Mesenchymal stem cell (in vitro differentiated cells and primary cell): Measurements from ENCODE around the gene BRICD5.

Experiments
- DNase-seq: peaks from one replicate; pipeline ENCODE4 v3.0.0-alpha.2; 2013
- H2AFZ ChIP-seq: one replicate; pipeline ENCODE4 v1.6.1; 2013; ENCODE audit warnings: low read depth, mild to moderate bottlenecking, control low read depth, inconsistent platforms, low read length, moderate library complexity
- H2AK5ac ChIP-seq: 2 replicates; pipeline ENCODE4 v1.6.1; 2013; ENCODE audit warnings: low read length, moderate library complexity, mild to moderate bottlenecking, inconsistent platforms; ENCODE audit not compliant: severe bottlenecking
- H2BK120ac ChIP-seq: one replicate; pipeline ENCODE4 v1.6.1; 2013; ENCODE audit warnings: low read depth, mild to moderate bottlenecking, inconsistent platforms, low read length, moderate library complexity
- H2BK12ac ChIP-seq, 2 experiments: one replicate each; pipeline ENCODE4 v1.6.1; 2013; ENCODE audit warnings: inconsistent platforms in 2 of 2, low read length in 2 of 2, mild to moderate bottlenecking in 2 of 2, moderate library complexity in 2 of 2, control low read depth in 1 of 2
- H2BK15ac ChIP-seq: one replicate; pipeline ENCODE4 v1.6.1; 2013; ENCODE audit warnings: mild to moderate bottlenecking, low read depth, inconsistent platforms; ENCODE audit not compliant: poor library complexity, severe bottlenecking
- H2BK5ac ChIP-seq: 2 replicates; pipeline ENCODE4 v1.6.1; 2013; ENCODE audit warnings: low read depth, mild to moderate bottlenecking, low read length, control low read depth, inconsistent platforms; ENCODE audit not compliant: poor library complexity, severe bottlenecking
- H3K14ac ChIP-seq, 2 experiments: one replicate each; pipeline ENCODE4 v1.6.1; 2013; ENCODE audit warnings: inconsistent platforms in 2 of 2, low read length in 2 of 2, control low read depth in 1 of 2, mild to moderate bottlenecking in 1 of 2, moderate library complexity in 1 of 2
- H3K18ac ChIP-seq, 2 experiments: one replicate each; pipeline ENCODE4 v1.6.1; 2013; ENCODE audit warnings: inconsistent platforms in 2 of 2, low read length in 2 of 2, control low read depth in 1 of 2, low read depth in 1 of 2, mild to moderate bottlenecking in 1 of 2
- H3K23ac ChIP-seq, 2 experiments: one replicate each; pipeline ENCODE4 v1.6.1; 2013; ENCODE audit warnings: inconsistent platforms in 2 of 2, low read length in 2 of 2, mild to moderate bottlenecking in 2 of 2, moderate library complexity in 2 of 2, control low read depth in 1 of 2
- H3K27ac ChIP-seq: 2 replicates; pipeline ENCODE4 v1.5.1; 2013; ENCODE audit warnings: mild to moderate bottlenecking, moderate library complexity, low read length, control low read depth, inconsistent platforms; ENCODE audit not compliant: poor library complexity, severe bottlenecking
- H3K27me3 ChIP-seq, 2 experiments: 2 replicates each; pipeline versions ENCODE4 v1.6.1 to v1.7.0; 2013; ENCODE audit warnings: low read length in 2 of 2, mild to moderate bottlenecking in 2 of 2, moderate library complexity in 2 of 2, control low read depth in 1 of 2, inconsistent platforms in 1 of 2; ENCODE audit not compliant: control insufficient read depth in 1 of 2, insufficient read depth in 1 of 2
- H3K36me3 ChIP-seq, 2 experiments: 2 replicates each; pipeline versions ENCODE4 v1.6.1 to v1.7.0; 2013; ENCODE audit warnings: low read length in 2 of 2, control low read depth in 1 of 2, inconsistent platforms in 1 of 2, low read depth in 1 of 2, mild to moderate bottlenecking in 1 of 2; ENCODE audit not compliant: insufficient read depth in 2 of 2, control insufficient read depth in 1 of 2
- H3K4ac ChIP-seq, 2 experiments: one replicate each; pipeline ENCODE4 v1.6.1; 2013; ENCODE audit warnings: inconsistent platforms in 2 of 2, low read length in 2 of 2, mild to moderate bottlenecking in 2 of 2, moderate library complexity in 2 of 2, control low read depth in 1 of 2, low read depth in 1 of 2
- H3K4me1 ChIP-seq: 2 replicates; pipeline ENCODE4 v1.6.1; 2013; ENCODE audit warnings: low read depth, low read length, control low read depth; ENCODE audit not compliant: control insufficient read depth, insufficient read depth
- H3K4me2 ChIP-seq: 2 replicates; pipeline ENCODE4 v1.6.1; 2013; ENCODE audit warnings: low read length, mild to moderate bottlenecking, inconsistent platforms; ENCODE audit not compliant: poor library complexity, severe bottlenecking
- H3K4me3 ChIP-seq, 2 experiments: 2 replicates each; pipeline versions ENCODE4 v1.5.1 to v1.7.0; 2013; ENCODE audit warnings: low read length in 2 of 2, mild to moderate bottlenecking in 2 of 2, control low read depth in 1 of 2, low read depth in 1 of 2; ENCODE audit not compliant: insufficient read depth in 1 of 2
- H3K79me1 ChIP-seq: replicated peaks from 2 replicates; pipeline ENCODE4 v1.6.1; 2013; ENCODE audit warnings: mild to moderate bottlenecking, control low read depth, low read length, inconsistent platforms; ENCODE audit not compliant: poor library complexity, severe bottlenecking
- H3K9ac ChIP-seq: 2 replicates; pipeline ENCODE4 v1.7.0; 2013; ENCODE audit warnings: mild to moderate bottlenecking, low read length, moderate library complexity
- H3K9me3 ChIP-seq: 2 replicates; pipeline ENCODE4 v1.7.0; 2013; ENCODE audit warnings: mild to moderate bottlenecking, low read length; ENCODE audit not compliant: control insufficient read depth
- H4K8ac ChIP-seq: one replicate; pipeline ENCODE4 v1.6.1; 2013; ENCODE audit warnings: inconsistent platforms, mild to moderate bottlenecking, low read length, moderate library complexity
- H4K91ac ChIP-seq: one replicate; pipeline ENCODE4 v1.6.1; 2013; ENCODE audit warnings: mild to moderate bottlenecking, low read length, inconsistent platforms
- WGBS: methylation state at CpG from one replicate; pipeline ENCODE4 v1.1.7; 2013; ENCODE audit warnings: mixed read lengths; 5-methylcytosine and 5-hydroxymethylcytosine counted together

The BRICD5 gene

DNA sequence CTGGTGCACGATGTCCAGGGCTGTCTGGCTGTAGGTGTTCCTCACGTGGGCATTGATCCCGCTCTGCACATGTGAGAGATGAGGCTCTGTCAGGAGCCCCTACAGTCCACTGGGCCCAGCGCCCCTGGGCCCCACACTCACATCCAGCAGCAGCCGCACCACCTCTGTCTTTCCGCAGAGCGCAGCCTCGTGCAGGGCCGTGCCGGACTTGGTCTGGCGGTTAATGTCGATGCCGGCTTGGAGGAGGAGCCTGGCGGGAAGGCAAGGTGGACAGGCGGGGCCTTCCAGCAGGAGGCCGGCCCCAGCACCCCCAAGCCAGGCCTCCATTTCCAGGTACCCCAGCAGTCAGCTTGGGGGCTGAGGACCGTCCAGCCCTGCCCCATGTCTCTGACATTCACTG is 23.5 kb downstream of the BRICD5 start:
- no peak overlapping the region for H3K18ac ChIP-seq
- DNase-seq, result no peak
- no peak overlapping the region for H2BK120ac ChIP-seq
- no peak overlapping the region for H2BK12ac ChIP-seq
- no peaks in the 10 kb centered on the region for H3K79me1 ChIP-seq
- no peak overlapping the region for H2AFZ ChIP-seq
- no peak overlapping the region for H3K23ac ChIP-seq
- WGBS, result 86% methylated on average over 17 of the region's 17 CpGs
- peaks cover 0 to 13% of the 10 kb centered on the region in 2 experiments for H3K27me3 ChIP-seq
- H2BK15ac ChIP-seq, result no peak overlapping the region
- H4K91ac ChIP-seq, result no peak overlapping the region
- H3K9ac ChIP-seq, result no peak overlapping the region
- no peak overlapping the region for H3K4me3 ChIP-seq
- no peak overlapping the region for H3K4me2 ChIP-seq
- H3K36me3 ChIP-seq, result peaks cover 0 to 7% of the 10 kb centered on the region in 2 experiments
- no peak overlapping the region for H3K4ac ChIP-seq
- H2AK5ac ChIP-seq, result no peak overlapping the region
- no peaks in the 10 kb centered on the region for H3K9me3 ChIP-seq
- no peak overlapping the region for H3K27ac ChIP-seq
- H2BK5ac ChIP-seq, result no peak overlapping the region
- H4K8ac ChIP-seq, result no peak overlapping the region
- H3K4me1 ChIP-seq, result peaks cover 12% of the 10 kb centered on the region
- no peak overlapping the region for H3K14ac ChIP-seq

DNA sequence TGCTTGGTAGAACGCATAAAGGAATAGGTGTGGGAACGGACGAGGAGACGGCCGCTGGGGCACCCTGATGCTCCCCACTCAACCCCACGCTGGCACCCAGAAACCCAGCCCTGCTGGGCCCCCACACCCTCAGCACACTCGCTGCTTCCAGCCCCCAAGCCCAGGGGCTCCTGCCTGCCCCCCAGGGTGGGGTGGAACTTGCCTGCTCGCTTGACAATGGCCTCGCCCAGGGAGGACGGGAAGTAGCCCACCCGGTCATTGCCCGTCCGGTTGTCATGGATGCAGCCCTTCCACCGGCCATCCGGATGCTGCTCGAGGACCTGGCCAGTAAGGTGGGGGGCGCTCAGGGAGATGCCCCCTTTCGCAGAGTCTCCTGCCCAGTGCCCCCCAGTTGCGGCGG is 24.2 kb downstream of the BRICD5 start:
- Histone ChIP-seq H3K4me1 (peaks cover 12% of the 10 kb centered on the region), H3K9ac (no peak overlapping the region), H3K14ac (no peak overlapping the region), H4K91ac (no peak overlapping the region), H3K9me3 (no peaks in the 10 kb centered on the region), H3K4me3 (no peak overlapping the region), H3K27ac (no peak overlapping the region), H3K36me3 (peaks cover 0 to 13% of the 10 kb centered on the region in 2 experiments), H3K4me2 (no peak overlapping the region), H2BK120ac (no peak overlapping the region), H3K18ac (no peak overlapping the region), H2BK5ac (no peak overlapping the region), H3K4ac (no peak overlapping the region), H2AK5ac (no peak overlapping the region), H3K23ac (no peak overlapping the region), H4K8ac (no peak overlapping the region), H2AFZ (no peak overlapping the region), H2BK15ac (no peak overlapping the region), H3K79me1 (no peaks in the 10 kb centered on the region), H2BK12ac (no peak overlapping the region), H3K27me3 (peaks cover 0 to 13% of the 10 kb centered on the region in 2 experiments)
- 93% methylated on average over 20 of the region's 20 CpGs for WGBS
- DNase-seq, result no peak

DNA sequence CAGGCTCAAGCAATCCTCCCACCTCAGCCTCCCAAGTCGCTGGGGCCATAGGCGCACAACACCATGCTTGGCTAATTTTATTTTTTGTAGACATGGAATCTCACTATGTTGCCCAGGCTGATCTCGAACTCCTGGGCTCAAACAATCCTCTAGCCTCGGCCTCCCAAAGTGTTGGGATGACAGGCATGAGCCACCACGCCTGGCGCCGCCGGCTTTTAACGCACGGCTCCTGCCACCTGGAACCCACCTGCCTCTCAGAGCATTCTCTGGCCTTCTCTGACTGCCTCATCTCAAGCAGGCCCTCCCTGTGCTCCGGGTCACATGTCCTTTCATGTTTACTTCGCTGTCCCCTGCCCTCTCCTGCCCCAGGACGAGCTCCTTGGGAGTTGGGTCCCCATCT is 24.6 kb downstream of the BRICD5 start:
- DNase-seq, result no peak
- Histone ChIP-seq H4K91ac (no peak overlapping the region), H2BK12ac (no peak overlapping the region), H2AFZ (no peak overlapping the region), H3K27me3 (peaks cover 0 to 13% of the 10 kb centered on the region in 2 experiments), H3K4me2 (no peak overlapping the region), H3K4me1 (peaks cover 12% of the 10 kb centered on the region), H3K4ac (no peak overlapping the region), H2BK15ac (no peak overlapping the region), H3K79me1 (no peaks in the 10 kb centered on the region), H2BK5ac (no peak overlapping the region), H2BK120ac (no peak overlapping the region), H3K14ac (no peak overlapping the region), H3K23ac (no peak overlapping the region), H3K18ac (no peak overlapping the region), H3K9ac (no peak overlapping the region), H2AK5ac (no peak overlapping the region), H3K4me3 (no peak overlapping the region), H3K9me3 (no peaks in the 10 kb centered on the region), H4K8ac (no peak overlapping the region), H3K27ac (no peak overlapping the region), H3K36me3 (peaks cover 0 to 13% of the 10 kb centered on the region in 2 experiments)
- 88% methylated on average over 13 of the region's 13 CpGs for WGBS

DNA sequence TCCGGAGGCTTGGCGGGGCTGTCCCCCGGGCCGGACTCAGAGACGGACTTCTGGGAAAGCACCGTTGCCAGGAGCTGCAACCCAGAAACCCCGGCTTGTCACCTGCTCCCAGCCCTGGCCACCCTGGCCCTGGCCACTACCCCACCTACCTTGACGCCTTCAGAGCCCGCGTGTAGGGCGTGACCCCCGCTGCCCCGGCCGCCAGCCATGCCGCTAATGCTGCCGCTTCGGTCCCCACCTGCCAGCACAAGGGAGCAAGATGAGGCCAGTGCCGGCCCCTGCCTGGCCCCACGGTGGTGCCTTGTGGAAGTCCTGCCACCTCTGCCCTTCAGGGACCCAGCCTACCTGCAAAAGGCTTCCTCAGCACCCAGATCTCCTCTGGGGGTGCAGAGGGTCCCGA is 25.7 kb downstream of the BRICD5 start:
- Histone ChIP-seq H2BK15ac (no peak overlapping the region), H3K27ac (no peak overlapping the region), H3K9me3 (no peaks in the 10 kb centered on the region), H3K4me2 (no peak overlapping the region), H3K23ac (no peak overlapping the region), H3K79me1 (no peaks in the 10 kb centered on the region), H3K27me3 (peaks cover 0 to 13% of the 10 kb centered on the region in 2 experiments), H3K36me3 (peaks cover 0 to 22% of the 10 kb centered on the region in 2 experiments), H3K14ac (no peak overlapping the region), H2AFZ (no peak overlapping the region), H3K9ac (no peak overlapping the region), H2BK5ac (no peak overlapping the region), H3K4me1 (peaks cover 12% of the 10 kb centered on the region), H2BK120ac (no peak overlapping the region), H2BK12ac (no peak overlapping the region), H3K4me3 (no peak overlapping the region), H2AK5ac (no peak overlapping the region), H3K18ac (no peak overlapping the region), H4K91ac (no peak overlapping the region), H3K4ac (no peak overlapping the region), H4K8ac (no peak overlapping the region)
- no peak for DNase-seq
- 91% methylated on average over 20 of the region's 20 CpGs for WGBS
